Measurements from ENCODE around the gene ARID3A.

Gene ARID3A

GRCh38 chr19:918152-918437, 7.7 kb upstream of the ARID3A start:
- Mint-ChIP-seq H3K9me3 (no peaks in the 10 kb centered on the region), H3K27ac (peak overlapping the region; percentile 61 to 85), H3K27me3 (peaks cover 26% of the 10 kb centered on the region), H3K4me1 (peaks cover 39% of the 10 kb centered on the region), H3K4me3 (peak overlapping the region; percentile 54 to 88)
- ATAC-seq (no peak), DNase-seq (no peak)

DNA sequence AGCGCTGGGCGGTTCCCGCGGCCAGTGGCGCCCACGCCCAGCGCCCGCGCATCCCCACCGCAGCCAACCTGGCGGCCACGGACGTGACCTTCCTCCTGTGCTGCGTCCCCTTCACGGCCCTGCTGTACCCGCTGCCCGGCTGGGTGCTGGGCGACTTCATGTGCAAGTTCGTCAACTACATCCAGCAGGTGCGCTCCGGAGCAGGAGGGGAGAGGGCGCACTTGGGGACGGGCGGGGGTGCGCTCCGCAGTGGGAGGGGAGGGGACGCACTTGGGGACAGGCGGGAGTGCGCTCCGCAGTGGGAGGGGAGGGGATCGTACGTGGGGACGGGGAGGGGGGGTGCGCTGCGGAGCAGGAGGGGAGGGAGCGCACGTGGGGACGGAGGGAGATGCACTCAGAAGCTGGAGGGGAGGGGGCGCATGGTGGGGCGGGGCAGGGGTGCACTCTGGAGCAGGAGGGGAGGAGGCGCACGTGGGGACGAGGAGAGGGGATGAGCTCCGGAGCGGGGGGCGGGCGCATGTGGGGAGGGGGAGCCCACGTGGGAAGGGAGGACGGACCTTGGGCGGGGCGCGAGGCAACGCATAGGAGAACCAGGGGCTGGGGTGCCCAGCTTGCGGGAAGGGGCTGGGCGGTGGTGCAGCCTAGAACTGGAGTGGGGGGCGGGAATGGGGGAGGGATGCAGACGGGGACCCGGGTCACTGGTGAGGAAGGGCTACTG, 7.2 kb upstream of the ARID3A start:
- Mint-ChIP-seq H3K9me3 (no peaks in the 10 kb centered on the region), H3K27me3 (peaks cover 26% of the 10 kb centered on the region), H3K27ac (no peak overlapping the region), H3K4me3 (peak overlapping the region; percentile 56 to 78), H3K4me1 (peaks cover 45% of the 10 kb centered on the region)
- DNase-seq (peak in 1 of 2 donors; percentile 27), ATAC-seq (no peak)

DNA sequence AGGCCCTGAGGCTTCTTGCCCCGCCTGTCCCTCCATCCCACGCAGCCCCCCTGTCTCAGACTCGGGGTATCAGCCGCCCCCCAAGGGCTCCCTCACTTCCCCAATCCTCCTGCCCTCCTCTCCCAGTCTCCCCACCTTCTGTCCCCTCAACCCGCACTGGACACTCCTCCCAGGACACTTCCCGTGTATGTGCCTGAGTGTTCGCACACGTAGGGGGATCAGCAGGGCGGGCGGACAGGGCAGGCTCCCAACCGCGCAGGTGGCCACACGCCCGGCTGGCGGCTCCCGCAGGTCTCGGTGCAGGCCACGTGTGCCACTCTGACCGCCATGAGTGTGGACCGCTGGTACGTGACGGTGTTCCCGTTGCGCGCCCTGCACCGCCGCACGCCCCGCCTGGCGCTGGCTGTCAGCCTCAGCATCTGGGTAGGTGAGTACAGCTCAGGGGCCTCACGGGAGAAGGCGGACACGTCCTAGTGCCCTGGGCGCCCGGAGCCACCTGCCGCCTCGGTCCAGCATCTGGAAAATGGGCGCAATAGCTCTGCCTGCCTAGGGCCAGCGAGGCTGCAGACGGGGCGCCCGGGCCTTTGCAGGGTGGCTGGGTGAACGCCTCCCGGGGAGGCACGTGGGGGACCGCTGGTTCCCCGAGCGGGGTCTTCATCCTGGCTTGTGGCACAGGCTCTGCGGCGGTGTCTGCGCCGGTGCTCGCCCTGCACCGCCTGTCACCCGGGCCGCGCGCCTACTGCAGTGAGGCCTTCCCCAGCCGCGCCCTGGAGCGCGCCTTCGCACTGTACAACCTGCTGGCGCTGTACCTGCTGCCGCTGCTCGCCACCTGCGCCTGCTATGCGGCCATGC, 6.4 kb upstream of the ARID3A start:
- peaks cover 47% of the 10 kb centered on the region for H3K4me1 Mint-ChIP-seq
- no peaks in the 10 kb centered on the region for H3K9me3 Mint-ChIP-seq
- H3K4me3 Mint-ChIP-seq, result peak overlapping the region; percentile 56 to 78
- peaks cover 26% of the 10 kb centered on the region for H3K27me3 Mint-ChIP-seq
- peak; percentile 57 for ATAC-seq
- DNase-seq, result peak; percentile 54 to 75
- no peak overlapping the region for H3K27ac Mint-ChIP-seq

DNA sequence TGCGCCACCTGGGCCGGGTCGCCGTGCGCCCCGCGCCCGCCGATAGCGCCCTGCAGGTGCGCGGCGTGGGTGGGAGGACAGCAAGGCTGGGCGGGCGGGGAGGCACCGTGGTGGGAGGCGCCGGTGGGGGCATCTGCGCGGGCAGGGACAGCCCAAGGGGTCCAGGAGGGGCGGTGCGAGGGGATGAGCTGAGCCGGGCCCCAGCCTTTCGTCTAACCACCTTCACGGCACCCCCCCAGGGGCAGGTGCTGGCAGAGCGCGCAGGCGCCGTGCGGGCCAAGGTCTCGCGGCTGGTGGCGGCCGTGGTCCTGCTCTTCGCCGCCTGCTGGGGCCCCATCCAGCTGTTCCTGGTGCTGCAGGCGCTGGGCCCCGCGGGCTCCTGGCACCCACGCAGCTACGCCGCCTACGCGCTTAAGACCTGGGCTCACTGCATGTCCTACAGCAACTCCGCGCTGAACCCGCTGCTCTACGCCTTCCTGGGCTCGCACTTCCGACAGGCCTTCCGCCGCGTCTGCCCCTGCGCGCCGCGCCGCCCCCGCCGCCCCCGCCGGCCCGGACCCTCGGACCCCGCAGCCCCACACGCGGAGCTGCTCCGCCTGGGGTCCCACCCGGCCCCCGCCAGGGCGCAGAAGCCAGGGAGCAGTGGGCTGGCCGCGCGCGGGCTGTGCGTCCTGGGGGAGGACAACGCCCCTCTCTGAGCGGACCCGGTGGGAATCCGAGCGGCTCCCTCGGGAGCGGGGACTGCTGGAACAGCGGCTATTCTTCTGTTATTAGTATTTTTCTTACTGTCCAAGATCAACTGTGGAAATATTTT, 5.6 kb upstream of the ARID3A start:
- no peak overlapping the region for H3K27ac Mint-ChIP-seq
- peaks cover 26% of the 10 kb centered on the region for H3K27me3 Mint-ChIP-seq
- peaks cover 55% of the 10 kb centered on the region for H3K4me1 Mint-ChIP-seq
- peak; percentile 57 for ATAC-seq
- peak in 1 of 2 donors; percentile 69 for DNase-seq
- no peaks in the 10 kb centered on the region for H3K9me3 Mint-ChIP-seq
- peak overlapping the region; percentile 78 to 86 for H3K4me3 Mint-ChIP-seq

- Mint-ChIP-seq H3K4me3 (peak overlapping the region; percentile 77 to 88), H3K4me1 (peaks cover 33% of the 10 kb centered on the region), H3K27ac (no peak overlapping the region), H3K27me3 (peaks cover 9% of the 10 kb centered on the region), H3K9me3 (no peaks in the 10 kb centered on the region)
- DNase-seq (peak; percentile 30 to 41), ATAC-seq (no peak)
Observed at GRCh38 chr19:924553-925086, 1.2 kb upstream of the ARID3A start.

- Mint-ChIP-seq H3K9me3 (no peaks in the 10 kb centered on the region), H3K27ac (peak overlapping the region; percentile 85 to 86), H3K27me3 (peaks cover 9% of the 10 kb centered on the region), H3K4me3 (peak overlapping the region; percentile 77 to 88), H3K4me1 (peaks cover 31% of the 10 kb centered on the region)
- no peak for DNase-seq
- peak; percentile 70 for ATAC-seq
Observed at GRCh38 chr19:925087-925525, 729 bp upstream of the ARID3A start.

DNA sequence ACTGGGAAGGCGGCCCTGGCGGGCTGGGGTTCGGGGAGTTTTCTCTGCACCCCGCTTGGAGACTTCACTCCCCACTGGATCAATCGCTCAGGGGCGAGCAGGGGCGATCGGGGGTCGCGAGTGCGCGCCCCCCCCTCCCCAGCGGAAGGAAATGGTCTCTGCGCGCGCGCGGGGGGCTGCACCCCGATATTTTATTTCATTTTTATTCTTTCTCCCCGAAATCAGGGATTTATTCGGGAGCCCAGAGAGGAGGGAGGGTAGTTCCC, 421 bp downstream of the ARID3A start:
- Mint-ChIP-seq H3K9me3 (no peaks in the 10 kb centered on the region), H3K4me1 (peaks cover 24% of the 10 kb centered on the region), H3K27ac (peak overlapping the region in 1 of 2 donors; percentile 74), H3K27me3 (peaks cover 9% of the 10 kb centered on the region), H3K4me3 (peak overlapping the region; percentile 84 to 88)
- DNase-seq, result no peak
- no peak for ATAC-seq

- H3K27me3 Mint-ChIP-seq, result peaks cover 6% of the 10 kb centered on the region
- H3K9me3 Mint-ChIP-seq, result no peaks in the 10 kb centered on the region
- peak overlapping the region; percentile 84 to 88 for H3K4me3 Mint-ChIP-seq
- H3K27ac Mint-ChIP-seq, result peak overlapping the region in 1 of 2 donors; percentile 74
- H3K4me1 Mint-ChIP-seq, result peaks cover 19% of the 10 kb centered on the region
- peak; percentile 29 for ATAC-seq
- DNase-seq, result peak; percentile 48 to 75
Observed at GRCh38 chr19:926589-927350, 935 bp downstream of the ARID3A start.

DNA sequence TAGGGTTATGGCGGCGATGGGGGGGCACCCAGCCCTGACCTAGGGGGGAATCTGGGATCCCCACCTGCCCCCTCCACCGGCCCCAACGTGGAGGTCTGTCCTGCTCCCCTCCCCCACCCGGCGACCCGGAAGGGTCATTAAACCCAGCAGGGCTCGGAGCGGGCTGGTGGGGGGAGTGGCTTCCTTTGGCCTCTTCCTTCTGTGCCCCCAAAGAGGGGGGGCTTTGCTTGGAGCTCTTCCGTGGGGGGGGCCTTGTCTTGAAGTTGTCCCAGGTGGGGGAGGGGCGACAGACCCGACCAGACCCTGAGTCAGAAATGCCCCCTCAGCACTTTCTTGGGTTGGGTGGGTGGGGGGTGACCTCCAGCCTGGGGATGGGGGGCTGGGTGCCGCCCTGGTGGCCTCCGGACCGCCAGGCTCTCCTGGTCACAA, 1.5 kb downstream of the ARID3A start:
- Mint-ChIP-seq H3K27ac (no peak overlapping the region), H3K4me1 (peaks cover 22% of the 10 kb centered on the region), H3K27me3 (peaks cover 6% of the 10 kb centered on the region), H3K9me3 (no peaks in the 10 kb centered on the region), H3K4me3 (peak overlapping the region; percentile 35)
- DNase-seq (no peak), ATAC-seq (no peak)

GRCh38 chr19:927780-928401, 2.1 kb downstream of the ARID3A start:
- no peak for ATAC-seq
- no peaks in the 10 kb centered on the region for H3K9me3 Mint-ChIP-seq
- DNase-seq, result no peak
- H3K4me3 Mint-ChIP-seq, result peak overlapping the region; percentile 35
- H3K4me1 Mint-ChIP-seq, result peaks cover 27% of the 10 kb centered on the region
- peaks cover 11% of the 10 kb centered on the region for H3K27me3 Mint-ChIP-seq
- H3K27ac Mint-ChIP-seq, result no peak overlapping the region

DNA sequence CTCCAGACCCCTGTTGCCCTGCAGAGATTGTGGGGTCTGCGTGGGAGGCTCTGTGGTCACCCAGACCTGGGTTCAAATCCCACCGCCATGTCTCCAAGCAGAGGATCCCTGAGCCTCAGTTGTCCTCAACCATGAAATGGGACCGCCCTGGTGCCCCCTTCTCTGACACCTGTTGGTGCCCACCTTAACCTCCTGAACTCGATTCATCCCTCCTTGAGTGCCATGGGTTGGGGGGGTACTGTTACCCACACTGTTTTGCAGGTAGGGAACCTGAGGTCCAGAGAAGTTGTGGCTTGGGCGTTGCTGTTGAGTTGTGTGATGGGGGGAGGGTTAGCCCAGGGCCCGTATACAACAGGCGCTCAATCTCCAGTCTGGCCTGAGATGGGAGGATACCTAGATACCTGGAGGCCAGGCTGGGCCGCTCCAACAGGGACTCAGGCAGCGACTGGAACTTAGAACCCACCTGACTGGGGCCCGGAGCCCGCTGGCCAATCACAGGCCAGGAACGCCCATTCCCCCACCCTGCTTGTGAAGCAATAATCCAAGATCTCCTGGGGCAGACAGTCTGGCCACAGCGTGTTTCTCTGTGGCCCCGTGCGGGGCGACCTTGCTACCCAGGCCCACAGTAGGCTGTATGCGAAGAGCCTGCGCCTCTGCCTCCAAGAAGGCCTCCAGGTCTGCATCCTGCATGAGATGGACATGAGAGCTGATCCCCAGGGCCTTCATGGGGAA, 2.8 kb downstream of the ARID3A start:
- peaks cover 13% of the 10 kb centered on the region for H3K27me3 Mint-ChIP-seq
- H3K9me3 Mint-ChIP-seq, result no peaks in the 10 kb centered on the region
- ATAC-seq, result no peak
- no peak overlapping the region for H3K27ac Mint-ChIP-seq
- H3K4me3 Mint-ChIP-seq, result no peak overlapping the region
- no peak for DNase-seq
- H3K4me1 Mint-ChIP-seq, result peaks cover 29% of the 10 kb centered on the region

- Mint-ChIP-seq H3K27ac (no peak overlapping the region), H3K4me1 (peaks cover 33% of the 10 kb centered on the region), H3K4me3 (no peak overlapping the region), H3K27me3 (peaks cover 13% of the 10 kb centered on the region), H3K9me3 (no peaks in the 10 kb centered on the region)
- DNase-seq (no peak), ATAC-seq (no peak)
Observed at GRCh38 chr19:929203-929890, 3.5 kb downstream of the ARID3A start.

DNA sequence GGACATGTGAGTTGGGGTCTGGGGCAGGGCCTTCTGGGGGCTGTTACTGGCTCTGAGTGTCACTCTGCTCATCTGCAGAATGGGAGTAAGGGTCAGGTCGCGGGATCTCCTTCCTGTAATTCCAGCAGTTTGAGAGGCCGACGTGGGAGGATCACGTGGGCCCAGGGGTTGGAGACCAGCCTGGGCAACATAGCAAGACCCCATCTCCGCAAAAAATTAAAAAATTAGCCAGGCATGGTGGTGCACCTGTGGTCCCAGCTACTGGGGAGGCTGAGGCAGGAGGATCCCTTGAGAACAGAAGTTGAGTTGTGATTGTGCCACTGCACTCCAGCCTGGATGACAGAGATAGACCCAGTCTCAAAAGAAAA, 4.0 kb downstream of the ARID3A start:
- no peak overlapping the region for H3K4me3 Mint-ChIP-seq
- peaks cover 27% of the 10 kb centered on the region for H3K4me1 Mint-ChIP-seq
- no peak for ATAC-seq
- H3K9me3 Mint-ChIP-seq, result no peaks in the 10 kb centered on the region
- DNase-seq, result no peak
- H3K27me3 Mint-ChIP-seq, result peaks cover 13% of the 10 kb centered on the region
- H3K27ac Mint-ChIP-seq, result no peak overlapping the region
